Measurements from ENCODE around the gene ABCF2.

GRCh38 chr7:151207804-151208203 lies 19.2 kb downstream of the ABCF2 start:
- TF ChIP-seq CTCF (conservative IDR thresholded peaks at IDR 0.05; ENCODE audit: low read depth, low read length) (no peak), EZH2 (IDR thresholded peaks at IDR 0.05; ENCODE audit: borderline replicate concordance, low read depth, low read length, poor library complexity, severe bottlenecking) (no peak)

Measured in A673 (cell line).